PFSK-1 (cell line): ENCODE data around the gene PRKN.

Source experiments
- FOXP2 ChIP-seq: optimal IDR thresholded peaks from 2 replicates; pipeline ENCODE3; 2011; ENCODE audit warnings: borderline replicate concordance, control low read depth, inconsistent platforms; ENCODE audit not compliant: insufficient read depth; ENCODE audit errors: extremely low read length, extremely low read depth
- POLR2AphosphoS5 ChIP-seq: IDR thresholded peaks from 2 replicates; pipeline ENCODE4 v1.6.1; 2012; ENCODE audit warnings: low read depth, mild to moderate bottlenecking, control low read depth, low read length, moderate library complexity
- REST ChIP-seq, 2 experiments: IDR thresholded peaks; 2 replicates each; pipeline versions ENCODE4 v1.6.1 to v1.8.0; 2011 to 2012; ENCODE audit warnings: low read depth in 2 of 2, low read length in 2 of 2, control low read depth in 1 of 2, inconsistent platforms in 1 of 2, mild to moderate bottlenecking in 1 of 2, moderate library complexity in 1 of 2; ENCODE audit not compliant: insufficient read depth in 1 of 2
- SIN3A ChIP-seq: IDR thresholded peaks from 2 replicates; pipeline ENCODE4 v1.6.1; 2012; ENCODE audit warnings: mild to moderate bottlenecking, low read length, moderate library complexity, borderline replicate concordance; ENCODE audit not compliant: insufficient read depth
- TAF1 ChIP-seq: IDR thresholded peaks from 2 replicates; pipeline ENCODE4 v1.6.1; 2012; ENCODE audit warnings: low read length, control low read depth, borderline replicate concordance; ENCODE audit not compliant: insufficient read depth

PRKN gene

GRCh38 chr6:161383951-161384350 lies 1343.6 kb downstream of the PRKN start:
- TF ChIP-seq FOXP2 (no peak), TAF1 (no peak), POLR2AphosphoS5 (no peak), SIN3A (no peak), REST (IDR thresholded peaks at IDR 0.05; ENCODE audit: insufficient read depth in 1 of 2, low read depth in 2 of 2, low read length in 2 of 2) (no peak)

- TF ChIP-seq SIN3A (no peak), POLR2AphosphoS5 (no peak), TAF1 (no peak), REST (IDR thresholded peaks at IDR 0.05; ENCODE audit: insufficient read depth in 1 of 2, low read depth in 2 of 2, low read length in 2 of 2) (no peak), FOXP2 (no peak)
Observed at GRCh38 chr6:161379834-161380582, 1347.6 kb downstream of the PRKN start.

GRCh38 chr6:161378115-161378514 lies 1349.5 kb downstream of the PRKN start:
- TF ChIP-seq SIN3A (no peak), POLR2AphosphoS5 (no peak), REST (IDR thresholded peaks at IDR 0.05; ENCODE audit: insufficient read depth in 1 of 2, low read depth in 2 of 2, low read length in 2 of 2) (no peak), FOXP2 (no peak), TAF1 (no peak)

- TF ChIP-seq POLR2AphosphoS5 (no peak), FOXP2 (no peak), REST (IDR thresholded peaks at IDR 0.05; ENCODE audit: insufficient read depth in 1 of 2, low read depth in 2 of 2, low read length in 2 of 2) (no peak), TAF1 (no peak), SIN3A (no peak)
Observed at GRCh38 chr6:161377116-161377515, 1350.5 kb downstream of the PRKN start.

- no peak for TF ChIP-seq SIN3A
- TF ChIP-seq TAF1: no peak
- TF ChIP-seq POLR2AphosphoS5: no peak
- TF ChIP-seq FOXP2: no peak
- no peak for TF ChIP-seq REST (IDR thresholded peaks at IDR 0.05; ENCODE audit: insufficient read depth in 1 of 2, low read depth in 2 of 2, low read length in 2 of 2)
Observed at GRCh38 chr6:161376367-161376766, 1351.2 kb downstream of the PRKN start.
